MM.1S (cell line): ENCODE data around the gene ITGB2.

Experiments used
- DNase-seq: peaks from one replicate; pipeline ENCODE4 v3.0.0-alpha.2; 2015
- H2AFZ ChIP-seq: fragments of 300-600 bp; sonication (generic); 2 replicates; pipeline ENCODE4 v1.6.0; 2016; ENCODE audit warnings: antibody characterized with exemption, low read length
- H3F3A ChIP-seq: fragments of 300-600 bp; sonication (generic); 2 replicates; pipeline ENCODE4 v1.6.1; 2016; ENCODE audit warnings: mild to moderate bottlenecking, antibody characterized with exemption, low read length, moderate library complexity, mixed read lengths; ENCODE audit not compliant: insufficient read depth
- H3K27ac ChIP-seq: fragments of 300-600 bp; sonication (generic); 2 replicates; pipeline ENCODE4 v1.5.1; 2016; ENCODE audit warnings: mild to moderate bottlenecking, low read length
- H3K27me3 ChIP-seq: fragments of 300-600 bp; sonication (generic); replicated peaks from 2 replicates; pipeline ENCODE4 v1.6.0; 2016; ENCODE audit warnings: low read length; ENCODE audit not compliant: insufficient read depth
- H3K36me3 ChIP-seq: fragments of 300-600 bp; sonication (generic); replicated peaks from 2 replicates; pipeline ENCODE4 v1.6.1; 2016; ENCODE audit warnings: mild to moderate bottlenecking, low read length, mixed read lengths; ENCODE audit not compliant: insufficient read depth
- H3K4me1 ChIP-seq: fragments of 300-600 bp; sonication (generic); 2 replicates; pipeline ENCODE4 v1.6.1; 2016; ENCODE audit warnings: low read length, mixed read lengths
- H3K4me2 ChIP-seq: fragments of 300-600 bp; sonication (generic); 2 replicates; pipeline ENCODE4 v1.6.0; 2016; ENCODE audit warnings: low read depth, low read length
- H3K4me3 ChIP-seq: fragments of 300-600 bp; sonication (generic); 2 replicates; pipeline ENCODE4 v1.5.1; 2016; ENCODE audit warnings: low read length, mixed read lengths
- H3K79me2 ChIP-seq: fragments of 300-600 bp; sonication (generic); 2 replicates; pipeline ENCODE4 v1.6.1; 2016; ENCODE audit warnings: mixed run types, low read length, mixed read lengths
- H3K9ac ChIP-seq: fragments of 300-600 bp; sonication (generic); 2 replicates; pipeline ENCODE4 v1.6.1; 2016; ENCODE audit warnings: low read length, mixed read lengths
- H3K9me2 ChIP-seq: fragments of 300-600 bp; sonication (generic); replicated peaks from 2 replicates; pipeline ENCODE4 v1.6.1; 2016; ENCODE audit warnings: mild to moderate bottlenecking, low read length, mixed read lengths; ENCODE audit not compliant: insufficient read depth
- H3K9me3 ChIP-seq: fragments of 300-600 bp; sonication (generic); replicated peaks from 2 replicates; pipeline ENCODE4 v1.6.1; 2016; ENCODE audit warnings: mild to moderate bottlenecking, low read length, mixed read lengths; ENCODE audit not compliant: insufficient read depth
- H4K20me1 ChIP-seq: fragments of 300-600 bp; sonication (generic); 2 replicates; pipeline ENCODE4 v1.6.1; 2016; ENCODE audit warnings: mild to moderate bottlenecking, low read length, moderate library complexity, mixed read lengths; ENCODE audit not compliant: insufficient read depth
- EZH2 ChIP-seq: fragments of 300-600 bp; sonication (generic); optimal IDR thresholded peaks from 2 replicates; pipeline ENCODE3; 2017; ENCODE audit warnings: low read depth, mild to moderate bottlenecking, antibody characterized with exemption, low read length, mixed read lengths
- EZH2phosphoT487 ChIP-seq: fragments of 300-600 bp; sonication (generic); IDR thresholded peaks from 2 replicates; pipeline ENCODE4 v1.6.1; 2018; ENCODE audit warnings: antibody characterized with exemption, low read length
- TF ChIP-seq, protein P1 (sequence below): fragments of 300-600 bp; sonication (generic); IDR thresholded peaks from 2 replicates; pipeline ENCODE4 v1.5.1; 2016; ENCODE audit warnings: antibody characterized with exemption, low read length, mixed read lengths

The ITGB2 gene

DNA sequence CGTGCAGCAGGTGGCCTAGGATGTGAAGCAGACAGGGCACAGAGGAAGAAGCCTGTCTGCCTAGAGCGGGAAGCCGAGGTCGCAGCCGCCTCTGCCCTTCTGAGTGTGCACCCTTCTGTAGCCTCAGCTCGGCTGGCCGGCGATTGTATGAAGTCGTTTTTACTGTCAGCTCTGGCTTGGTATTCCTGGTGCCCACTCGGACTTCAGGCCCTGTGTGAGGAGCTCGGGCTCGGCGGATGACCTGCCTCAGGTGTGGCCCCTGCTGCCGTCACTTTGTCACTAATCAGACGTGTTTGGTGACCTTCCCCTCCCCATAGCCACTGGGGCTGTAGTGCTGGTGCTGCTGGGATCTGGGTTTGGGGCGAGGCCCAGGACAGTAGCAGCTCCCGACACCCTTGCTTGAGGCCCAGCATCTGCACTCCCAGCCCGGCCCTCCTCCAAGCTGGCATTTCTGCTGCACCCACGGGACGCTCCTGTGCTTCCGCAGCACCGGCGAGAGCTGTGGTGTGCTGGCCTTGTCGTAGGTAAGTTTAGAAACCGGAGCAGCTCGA, 37.3 kb upstream of the ITGB2 start:
- Histone ChIP-seq H4K20me1 (peaks cover 5% of the 10 kb centered on the region; the same call in 1 of the 2 replicates), H2AFZ (no peak overlapping the region), H3K27ac (no peak overlapping the region), H3K4me3 (no peak overlapping the region), H3K9me2 (no peaks in the 10 kb centered on the region), H3K36me3 (peaks cover 7% of the 10 kb centered on the region; the same call in 1 of the 2 replicates), H3K4me2 (no peak overlapping the region), H3K79me2 (peaks cover 37% of the 10 kb centered on the region), H3K9me3 (no peaks in the 10 kb centered on the region), H3K9ac (no peak overlapping the region), H3K4me1 (no peaks in the 10 kb centered on the region), H3F3A (no peaks in the 10 kb centered on the region), H3K27me3 (no peaks in the 10 kb centered on the region)
- no peak for DNase-seq
- TF ChIP-seq EZH2phosphoT487 (no peak), EZH2 (no peak)
- TF ChIP-seq, protein P1, sequence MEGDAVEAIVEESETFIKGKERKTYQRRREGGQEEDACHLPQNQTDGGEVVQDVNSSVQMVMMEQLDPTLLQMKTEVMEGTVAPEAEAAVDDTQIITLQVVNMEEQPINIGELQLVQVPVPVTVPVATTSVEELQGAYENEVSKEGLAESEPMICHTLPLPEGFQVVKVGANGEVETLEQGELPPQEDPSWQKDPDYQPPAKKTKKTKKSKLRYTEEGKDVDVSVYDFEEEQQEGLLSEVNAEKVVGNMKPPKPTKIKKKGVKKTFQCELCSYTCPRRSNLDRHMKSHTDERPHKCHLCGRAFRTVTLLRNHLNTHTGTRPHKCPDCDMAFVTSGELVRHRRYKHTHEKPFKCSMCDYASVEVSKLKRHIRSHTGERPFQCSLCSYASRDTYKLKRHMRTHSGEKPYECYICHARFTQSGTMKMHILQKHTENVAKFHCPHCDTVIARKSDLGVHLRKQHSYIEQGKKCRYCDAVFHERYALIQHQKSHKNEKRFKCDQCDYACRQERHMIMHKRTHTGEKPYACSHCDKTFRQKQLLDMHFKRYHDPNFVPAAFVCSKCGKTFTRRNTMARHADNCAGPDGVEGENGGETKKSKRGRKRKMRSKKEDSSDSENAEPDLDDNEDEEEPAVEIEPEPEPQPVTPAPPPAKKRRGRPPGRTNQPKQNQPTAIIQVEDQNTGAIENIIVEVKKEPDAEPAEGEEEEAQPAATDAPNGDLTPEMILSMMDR: no peak

DNA sequence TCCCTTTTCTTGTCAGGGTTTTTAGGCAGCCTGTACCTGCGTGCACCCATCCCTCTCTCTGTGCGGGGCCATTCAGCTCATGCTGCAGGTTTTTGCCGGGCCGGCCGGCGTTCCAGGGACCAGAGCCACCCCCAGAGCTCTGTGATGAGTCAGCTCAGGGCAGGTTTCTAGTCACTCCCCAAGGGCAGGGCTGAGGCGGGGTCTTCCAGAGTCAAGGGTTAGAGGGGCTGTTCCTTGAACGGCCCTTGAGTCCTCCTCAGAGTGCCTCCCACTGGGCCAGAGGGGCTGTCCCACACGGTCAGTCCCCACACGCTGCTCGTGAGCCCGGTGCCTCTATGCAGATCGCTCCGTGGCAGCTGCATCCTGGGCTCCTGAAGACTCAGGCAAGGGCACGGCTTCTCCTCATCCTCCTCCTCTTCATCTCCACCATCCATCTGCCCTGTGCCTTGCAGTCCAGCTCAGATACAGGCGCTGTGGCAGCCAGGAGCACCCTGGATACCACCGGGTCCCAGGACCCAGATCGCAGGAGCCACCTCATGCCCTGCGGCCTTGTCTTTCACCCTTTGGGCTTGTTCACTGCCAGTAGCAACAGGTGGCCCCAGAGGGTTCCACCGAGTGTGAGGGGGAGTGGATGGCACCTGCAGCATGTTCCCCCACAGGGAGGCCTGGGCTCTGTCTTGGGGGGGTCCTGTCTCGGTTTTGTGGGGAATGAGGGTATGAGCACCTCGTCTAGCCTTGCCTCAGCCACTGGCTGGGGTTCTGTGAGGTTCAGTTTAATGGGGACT, 36.5 kb upstream of the ITGB2 start:
- Histone ChIP-seq H3F3A (no peaks in the 10 kb centered on the region), H3K9me2 (no peaks in the 10 kb centered on the region), H3K27ac (no peak overlapping the region), H3K4me2 (no peak overlapping the region), H4K20me1 (peaks cover 3% of the 10 kb centered on the region; the same call in 1 of the 2 replicates), H3K4me1 (no peaks in the 10 kb centered on the region), H3K9ac (no peak overlapping the region), H3K4me3 (no peak overlapping the region), H3K36me3 (peaks cover 7% of the 10 kb centered on the region; the same call in 1 of the 2 replicates), H3K27me3 (no peaks in the 10 kb centered on the region), H3K9me3 (no peaks in the 10 kb centered on the region), H3K79me2 (peaks cover 41% of the 10 kb centered on the region), H2AFZ (no peak overlapping the region)
- DNase-seq: no peak
- TF ChIP-seq, protein P1: no peak
- TF ChIP-seq EZH2 (no peak), EZH2phosphoT487 (no peak)

DNA sequence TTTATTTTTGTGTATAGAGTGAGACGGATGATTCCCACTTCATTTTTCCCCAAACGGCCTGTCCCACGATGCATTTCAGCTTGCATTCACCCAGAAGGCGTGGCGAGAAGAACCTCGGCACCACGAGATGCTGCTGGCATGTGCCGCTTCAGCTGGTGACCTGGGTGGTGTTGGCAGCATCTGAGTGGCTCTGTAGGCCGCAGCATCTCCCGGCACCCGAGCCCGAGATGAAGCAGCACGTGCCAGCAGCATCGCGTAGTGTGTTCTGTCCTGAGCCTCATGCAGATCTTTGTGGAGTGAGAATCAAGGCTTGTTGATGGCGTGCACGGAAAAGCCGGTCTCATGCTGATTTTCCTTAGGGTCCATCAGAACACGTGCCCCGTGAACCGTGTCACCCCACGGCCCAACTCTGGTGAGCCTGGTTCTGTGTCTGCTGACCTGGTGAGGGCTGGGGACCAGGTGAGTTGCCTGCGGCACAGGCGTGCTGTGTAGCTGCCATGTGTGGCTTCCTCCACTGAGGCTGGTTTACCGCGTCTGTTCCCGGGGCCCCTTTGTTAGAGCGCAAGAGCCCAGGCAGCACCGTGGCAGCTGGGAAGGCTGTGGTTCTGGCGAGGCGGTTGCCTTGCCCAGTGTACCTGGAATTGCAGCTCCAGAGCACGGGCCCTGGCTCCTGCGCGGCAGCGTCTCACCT, 35.8 kb upstream of the ITGB2 start:
- Histone ChIP-seq H3F3A (no peaks in the 10 kb centered on the region), H4K20me1 (no peaks in the 10 kb centered on the region), H3K9ac (no peak overlapping the region), H3K4me2 (no peak overlapping the region), H3K79me2 (peaks cover 42% of the 10 kb centered on the region), H3K9me2 (no peaks in the 10 kb centered on the region), H3K9me3 (no peaks in the 10 kb centered on the region), H3K27ac (no peak overlapping the region), H3K36me3 (peaks cover 7% of the 10 kb centered on the region; the same call in 1 of the 2 replicates), H3K4me3 (no peak overlapping the region), H3K27me3 (no peaks in the 10 kb centered on the region), H2AFZ (no peak overlapping the region), H3K4me1 (no peaks in the 10 kb centered on the region)
- TF ChIP-seq, protein P1: no peak
- TF ChIP-seq EZH2phosphoT487 (no peak), EZH2 (no peak)
- DNase-seq: no peak
